Activated naive CD4-positive, alpha-beta T cell treated with anti-CD3 and anti-CD28 coated beads, Interleukin-2, amount 50 U/mL, for 24 hours (primary cell): ENCODE results near the gene MEAF6.

ENCODE experiments used
- H3K27ac Mint-ChIP-seq: one replicate; pipeline ENCODE4 v1.8.0; 2021; ENCODE audit warnings: mild to moderate bottlenecking, mixed read lengths
- H3K27me3 Mint-ChIP-seq: one replicate; pipeline ENCODE4 v1.8.0; 2021; ENCODE audit warnings: mixed read lengths
- H3K36me3 Mint-ChIP-seq: one replicate; pipeline ENCODE4 v1.8.0; 2021; ENCODE audit warnings: mixed read lengths
- H3K4me1 Mint-ChIP-seq: one replicate; pipeline ENCODE4 v1.8.0; 2021; ENCODE audit warnings: mixed read lengths
- H3K4me3 Mint-ChIP-seq: one replicate; pipeline ENCODE4 v1.8.0; 2021; ENCODE audit warnings: mild to moderate bottlenecking, mixed read lengths
- H3K9me3 Mint-ChIP-seq: one replicate; pipeline ENCODE4 v1.8.0; 2021; ENCODE audit warnings: mixed read lengths

MEAF6 gene

GRCh38 chr1:37473431-37474045, 41.0 kb downstream of the MEAF6 start:
- Mint-ChIP-seq H3K4me3 (peak overlapping the region; percentile 88), H3K36me3 (peaks cover 25% of the 10 kb centered on the region), H3K4me1 (peaks cover 30% of the 10 kb centered on the region), H3K27me3 (no peaks in the 10 kb centered on the region), H3K9me3 (no peaks in the 10 kb centered on the region), H3K27ac (peak overlapping the region; percentile 85)

- Mint-ChIP-seq H3K27ac (peak overlapping the region; percentile 85), H3K4me3 (peak overlapping the region; percentile 88), H3K27me3 (no peaks in the 10 kb centered on the region), H3K4me1 (peaks cover 30% of the 10 kb centered on the region), H3K9me3 (no peaks in the 10 kb centered on the region), H3K36me3 (peaks cover 19% of the 10 kb centered on the region)
Measured at GRCh38 chr1:37472994-37473393, 41.6 kb downstream of the MEAF6 start.

DNA sequence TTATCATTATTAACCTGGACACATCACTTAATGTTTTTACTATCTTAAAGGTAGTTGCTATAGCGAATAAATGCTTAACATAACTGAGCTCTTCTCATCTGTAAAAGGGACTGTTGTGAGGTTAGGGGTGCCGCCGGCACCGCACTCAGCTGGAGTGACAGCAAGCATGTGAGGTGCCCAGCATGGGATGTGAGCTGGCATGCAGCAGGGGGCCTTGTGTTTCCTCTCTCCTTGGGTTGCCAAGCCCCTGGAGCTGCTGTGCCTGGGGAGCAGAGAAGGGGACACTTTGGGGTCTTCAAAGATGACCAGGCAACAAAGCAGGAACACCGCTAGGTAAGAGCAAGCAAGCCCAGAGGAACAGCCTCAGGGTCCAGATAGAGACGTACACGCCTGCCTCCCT, 42.3 kb downstream of the MEAF6 start:
- no peaks in the 10 kb centered on the region for H3K9me3 Mint-ChIP-seq
- peak overlapping the region; percentile 85 for H3K27ac Mint-ChIP-seq
- H3K4me1 Mint-ChIP-seq, result peaks cover 30% of the 10 kb centered on the region
- H3K36me3 Mint-ChIP-seq, result peaks cover 16% of the 10 kb centered on the region
- H3K27me3 Mint-ChIP-seq, result no peaks in the 10 kb centered on the region
- H3K4me3 Mint-ChIP-seq, result peak overlapping the region; percentile 30

- no peaks in the 10 kb centered on the region for H3K9me3 Mint-ChIP-seq
- H3K27me3 Mint-ChIP-seq, result no peaks in the 10 kb centered on the region
- no peak overlapping the region for H3K4me3 Mint-ChIP-seq
- H3K36me3 Mint-ChIP-seq, result peaks cover 9% of the 10 kb centered on the region
- peaks cover 30% of the 10 kb centered on the region for H3K4me1 Mint-ChIP-seq
- peak overlapping the region; percentile 85 for H3K27ac Mint-ChIP-seq
Measured at GRCh38 chr1:37471345-37472231, 43.0 kb downstream of the MEAF6 start.

GRCh38 chr1:37469386-37469785, 45.2 kb downstream of the MEAF6 start:
- H3K9me3 Mint-ChIP-seq, result no peaks in the 10 kb centered on the region
- peaks cover 30% of the 10 kb centered on the region for H3K4me1 Mint-ChIP-seq
- no peak overlapping the region for H3K27ac Mint-ChIP-seq
- H3K27me3 Mint-ChIP-seq, result no peaks in the 10 kb centered on the region
- H3K36me3 Mint-ChIP-seq, result no peaks in the 10 kb centered on the region
- no peak overlapping the region for H3K4me3 Mint-ChIP-seq

DNA sequence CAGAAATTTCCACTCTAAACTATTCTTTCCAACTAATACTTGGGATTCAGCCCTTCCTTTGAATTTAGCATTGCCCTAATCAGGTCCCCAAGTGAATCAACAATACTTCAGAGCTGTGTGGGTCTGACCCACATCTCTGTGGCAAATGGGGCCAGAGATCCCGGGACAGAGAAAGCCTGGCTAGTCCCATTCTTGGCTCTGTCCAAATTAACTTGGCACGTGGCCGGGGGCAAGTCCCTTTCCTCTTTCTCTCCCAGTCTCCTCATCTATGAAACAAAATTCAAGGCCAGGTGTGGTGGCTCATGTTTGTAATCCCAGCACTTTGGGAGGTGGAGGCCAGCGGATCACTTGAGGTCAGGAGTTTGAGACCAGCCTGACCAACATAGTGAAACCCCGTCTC, 46.5 kb downstream of the MEAF6 start:
- peaks cover 23% of the 10 kb centered on the region for H3K4me1 Mint-ChIP-seq

DNA sequence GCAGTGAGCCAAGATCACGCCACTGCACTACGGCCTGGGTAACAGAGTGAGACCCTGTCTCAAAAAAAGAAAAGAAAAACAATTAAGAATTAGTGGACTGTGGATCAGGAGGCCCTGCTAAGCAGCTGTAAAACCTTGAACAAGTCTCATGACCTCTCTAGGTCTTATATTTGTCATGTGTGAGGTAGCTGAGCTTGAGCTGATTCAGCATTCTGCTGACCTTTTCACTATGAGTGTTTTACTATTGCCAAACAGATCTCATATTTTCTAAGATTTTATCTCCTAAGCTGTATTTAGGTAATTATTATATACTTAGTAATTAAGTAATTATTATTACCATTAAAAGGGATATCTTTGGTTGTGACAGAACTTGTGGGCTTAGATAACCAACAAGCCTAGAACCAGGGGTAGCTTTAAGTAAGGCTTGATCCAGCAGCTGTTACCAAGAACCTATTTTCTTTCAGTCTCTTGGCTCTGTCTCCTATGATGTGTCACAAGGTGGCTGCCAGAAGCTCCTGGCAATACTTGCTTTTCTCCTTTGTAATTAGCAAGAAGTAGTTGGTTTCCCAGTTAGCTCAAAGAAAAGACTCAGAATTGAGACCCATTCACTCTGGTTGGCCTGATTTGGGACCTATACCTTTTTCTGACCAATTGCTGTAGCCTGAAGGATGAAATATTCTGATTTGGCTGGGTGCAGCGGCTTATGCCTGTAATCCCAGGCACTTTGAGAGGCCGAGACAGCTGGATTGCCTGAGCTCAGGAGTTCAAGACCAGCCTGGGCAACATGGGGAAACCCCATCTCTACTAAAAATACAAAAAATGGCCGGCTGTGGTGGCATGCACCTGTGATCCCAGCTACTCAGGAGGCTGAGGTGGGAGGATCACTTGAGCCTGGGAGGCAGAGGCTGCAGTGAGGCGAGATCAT, 48.7 kb downstream of the MEAF6 start:
- no peaks in the 10 kb centered on the region for H3K36me3 Mint-ChIP-seq
- no peaks in the 10 kb centered on the region for H3K9me3 Mint-ChIP-seq
- H3K4me1 Mint-ChIP-seq, result peaks cover 7% of the 10 kb centered on the region
- H3K4me3 Mint-ChIP-seq, result no peak overlapping the region
- H3K27me3 Mint-ChIP-seq, result no peaks in the 10 kb centered on the region
- H3K27ac Mint-ChIP-seq, result no peak overlapping the region

More for the DNA sequence above, 46.5 kb downstream of the MEAF6 start:
- Mint-ChIP-seq H3K36me3 (no peaks in the 10 kb centered on the region), H3K9me3 (no peaks in the 10 kb centered on the region), H3K4me3 (no peak overlapping the region), H3K27me3 (no peaks in the 10 kb centered on the region), H3K27ac (no peak overlapping the region)

GRCh38 chr1:37464443-37464842, 50.1 kb downstream of the MEAF6 start:
- no peaks in the 10 kb centered on the region for H3K36me3 Mint-ChIP-seq
- H3K27me3 Mint-ChIP-seq, result no peaks in the 10 kb centered on the region
- H3K9me3 Mint-ChIP-seq, result no peaks in the 10 kb centered on the region
- no peak overlapping the region for H3K27ac Mint-ChIP-seq
- H3K4me3 Mint-ChIP-seq, result no peak overlapping the region
- peaks cover 3% of the 10 kb centered on the region for H3K4me1 Mint-ChIP-seq

- Mint-ChIP-seq H3K4me3 (no peak overlapping the region), H3K9me3 (no peaks in the 10 kb centered on the region), H3K27me3 (no peaks in the 10 kb centered on the region), H3K36me3 (no peaks in the 10 kb centered on the region), H3K27ac (no peak overlapping the region), H3K4me1 (peaks cover 5% of the 10 kb centered on the region)
Measured at GRCh38 chr1:37461698-37462436, 52.7 kb downstream of the MEAF6 start.

DNA sequence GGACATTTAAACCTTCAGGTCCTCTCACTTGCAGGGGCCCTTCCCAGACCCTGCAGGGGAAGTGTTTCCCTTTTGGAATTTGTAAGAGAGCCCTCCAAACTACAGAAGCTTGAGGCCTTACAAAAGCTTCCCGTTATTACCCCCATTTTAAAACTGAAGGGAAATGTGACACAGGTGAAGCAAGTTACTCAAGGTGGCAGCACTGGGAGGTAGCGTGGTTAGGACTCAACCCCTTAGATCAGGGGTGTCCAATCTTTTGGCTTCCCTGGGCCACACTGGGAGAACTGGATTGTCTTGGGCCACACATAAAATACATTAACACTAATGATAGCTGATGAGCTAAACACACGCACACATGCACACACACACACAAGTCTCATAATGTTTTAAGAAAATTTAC, 56.0 kb downstream of the MEAF6 start:
- Mint-ChIP-seq H3K4me1 (peaks cover 11% of the 10 kb centered on the region), H3K27ac (no peak overlapping the region), H3K27me3 (no peaks in the 10 kb centered on the region), H3K9me3 (no peaks in the 10 kb centered on the region), H3K4me3 (no peak overlapping the region), H3K36me3 (no peaks in the 10 kb centered on the region)

DNA sequence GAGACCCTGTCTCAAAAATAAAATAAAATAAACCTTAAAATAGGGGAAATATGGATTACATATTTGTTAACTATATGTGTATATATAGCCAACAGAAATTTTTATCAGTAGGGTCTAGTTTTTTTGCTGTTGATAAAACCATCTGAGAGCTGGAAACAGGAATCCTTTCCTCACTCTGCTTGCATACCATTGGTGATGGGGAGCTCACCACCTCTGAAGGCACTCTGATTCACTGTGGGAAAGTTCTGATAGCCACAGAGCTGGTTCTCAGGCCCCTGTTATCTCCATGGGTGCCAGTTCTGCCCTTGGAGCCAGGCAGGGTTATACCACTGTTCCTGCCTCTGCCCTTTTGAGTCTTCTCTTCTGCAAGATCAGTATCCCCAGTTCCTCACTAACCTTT, 58.0 kb downstream of the MEAF6 start:
- H3K27me3 Mint-ChIP-seq, result no peaks in the 10 kb centered on the region
- no peak overlapping the region for H3K4me3 Mint-ChIP-seq
- no peaks in the 10 kb centered on the region for H3K9me3 Mint-ChIP-seq
- H3K4me1 Mint-ChIP-seq, result peaks cover 11% of the 10 kb centered on the region
- H3K27ac Mint-ChIP-seq, result no peak overlapping the region
- H3K36me3 Mint-ChIP-seq, result no peaks in the 10 kb centered on the region

- Mint-ChIP-seq H3K36me3 (no peaks in the 10 kb centered on the region), H3K4me1 (peaks cover 11% of the 10 kb centered on the region), H3K4me3 (no peak overlapping the region), H3K27ac (peak overlapping the region; percentile 12), H3K9me3 (no peaks in the 10 kb centered on the region), H3K27me3 (no peaks in the 10 kb centered on the region)
Measured at GRCh38 chr1:37455516-37455915, 59.0 kb downstream of the MEAF6 start.

GRCh38 chr1:37453647-37454046, 60.9 kb downstream of the MEAF6 start:
- peaks cover 19% of the 10 kb centered on the region for H3K4me1 Mint-ChIP-seq
- no peak overlapping the region for H3K27ac Mint-ChIP-seq
- H3K9me3 Mint-ChIP-seq, result no peaks in the 10 kb centered on the region
- H3K4me3 Mint-ChIP-seq, result no peak overlapping the region
- H3K36me3 Mint-ChIP-seq, result no peaks in the 10 kb centered on the region
- no peaks in the 10 kb centered on the region for H3K27me3 Mint-ChIP-seq

DNA sequence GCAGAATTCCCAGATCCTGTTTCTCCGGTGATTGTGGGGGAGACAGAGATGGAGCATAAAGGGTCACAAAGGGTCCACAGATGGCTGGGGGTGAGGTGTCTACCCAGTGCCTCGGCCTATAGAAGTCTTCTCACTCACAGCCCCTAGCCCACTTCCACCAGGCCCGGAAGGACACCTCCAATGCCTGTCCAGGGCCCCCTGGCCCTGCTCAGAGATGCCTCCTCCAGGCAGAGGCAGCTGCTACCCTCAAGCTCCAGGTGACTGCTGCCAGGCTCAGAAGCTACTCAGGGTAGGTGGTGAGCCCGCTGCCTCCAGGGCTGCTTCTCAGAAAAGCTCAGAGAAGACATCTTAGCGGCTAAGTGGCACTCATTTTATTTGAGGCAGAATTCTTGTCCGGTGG, 62.1 kb downstream of the MEAF6 start:
- Mint-ChIP-seq H3K36me3 (no peaks in the 10 kb centered on the region), H3K27ac (no peak overlapping the region), H3K4me1 (peaks cover 15% of the 10 kb centered on the region), H3K27me3 (no peaks in the 10 kb centered on the region), H3K9me3 (no peaks in the 10 kb centered on the region), H3K4me3 (no peak overlapping the region)

GRCh38 chr1:37449936-37450335, 64.6 kb downstream of the MEAF6 start:
- Mint-ChIP-seq H3K9me3 (no peaks in the 10 kb centered on the region), H3K27me3 (peaks cover 3% of the 10 kb centered on the region), H3K36me3 (no peaks in the 10 kb centered on the region), H3K4me1 (peaks cover 13% of the 10 kb centered on the region), H3K4me3 (no peak overlapping the region), H3K27ac (no peak overlapping the region)
